ENCODE measurements around the gene CUL4A.

The CUL4A gene

GRCh38 chr13:113205428-113205931 is 3.9 kb upstream of the CUL4A start:
- DNase-seq: no peak
- intact Hi-C loops (cut with DNase I): loop anchor here (5.0 to 10.0 kb wide), 2 partner anchors 163 to 289 kb away; partner anchors contain the start of gene DCUN1D2

DNA sequence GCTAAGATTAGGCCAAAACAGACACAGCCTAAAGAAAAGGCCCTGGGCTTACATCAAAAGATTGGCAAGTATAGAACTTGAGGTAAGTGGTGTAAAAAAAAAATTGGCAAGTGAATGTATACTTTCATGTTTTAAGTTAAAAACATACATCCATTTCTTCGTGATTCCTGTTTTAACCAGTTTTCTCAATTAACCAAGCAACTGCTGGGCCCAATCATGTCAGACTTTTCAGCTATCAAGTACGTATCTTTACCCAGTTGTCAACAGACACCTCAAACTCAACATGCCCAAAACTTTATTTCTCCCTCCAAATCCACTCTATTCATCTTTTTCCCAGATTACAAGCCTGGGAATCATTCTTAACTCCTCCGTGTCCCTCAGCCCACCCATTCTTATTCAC is 2.0 kb upstream of the CUL4A start:
- no peak for DNase-seq
- intact Hi-C loops (cut with DNase I): loop anchor here (5.0 to 10.0 kb wide), 2 partner anchors 165 to 287 kb away; partner anchors contain the start of gene DCUN1D2

- peak in 2 of 10 donors; percentile 74 to 87 for DNase-seq
- intact Hi-C loops (cut with DNase I): loop anchor here (2.0 to 10.0 kb wide), 3 partner anchors 89 to 287 kb away; partner anchors contain the start of genes DCUN1D2 and LAMP1
Observed at GRCh38 chr13:113207890-113208420, 1.5 kb upstream of the CUL4A start.

GRCh38 chr13:113208421-113209335 is 735 bp upstream of the CUL4A start, which contains the start of gene PCID2:
Gene PCID2, minus strand, starts transcription at chr13:113208669. Its CDS starts 35 bp downstream, at chr13:113208634.
- intact Hi-C loops (cut with DNase I): loop anchor here (2.0 to 10.0 kb wide), 3 partner anchors 88 to 286 kb away; partner anchors contain the start of genes DCUN1D2 and LAMP1

DNA sequence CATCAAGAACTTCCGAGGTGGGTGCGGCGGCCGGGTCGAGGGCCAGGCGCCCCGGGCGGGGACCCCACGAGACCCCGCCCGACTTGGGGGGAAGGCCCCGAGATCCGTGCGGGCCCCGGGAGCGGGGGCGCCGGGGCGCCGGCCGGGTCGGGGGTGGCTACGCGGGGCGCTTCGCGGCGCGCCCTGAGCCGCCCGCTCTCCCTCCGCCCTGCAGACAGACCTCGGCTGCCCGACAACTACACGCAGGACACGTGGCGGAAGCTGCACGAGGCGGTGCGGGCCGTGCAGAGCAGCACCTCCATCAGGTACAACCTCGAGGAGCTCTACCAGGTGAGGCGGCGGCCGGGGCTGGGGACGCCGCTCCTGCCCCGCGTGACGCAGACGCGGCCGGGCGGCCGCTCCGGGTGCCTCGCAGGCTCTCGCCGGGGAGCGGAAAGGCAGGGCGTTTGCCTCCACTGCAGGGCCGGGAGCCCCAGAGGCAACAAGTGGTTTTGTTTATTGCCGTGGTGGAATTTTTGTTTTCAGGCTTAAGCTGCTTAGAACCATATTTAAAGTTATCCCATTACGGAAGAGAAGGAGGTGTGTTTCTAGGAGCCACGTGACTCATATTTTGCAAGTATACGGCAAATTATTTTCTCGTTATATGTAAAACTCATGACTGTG is 477 bp downstream of the CUL4A start:
- intact Hi-C loops (cut with DNase I): loop anchor here (2.0 to 10.0 kb wide), 4 partner anchors 57 to 285 kb away; partner anchors contain the start of genes DCUN1D2 and LAMP1
- peak in 7 of 10 donors; percentile 32 to 92 (median 55) for DNase-seq

More at GRCh38 chr13:113208421-113209335, 735 bp upstream of the CUL4A start, which contains the start of gene PCID2:
- DNase-seq: peak; percentile 81 to 98 (median 88)

DNA sequence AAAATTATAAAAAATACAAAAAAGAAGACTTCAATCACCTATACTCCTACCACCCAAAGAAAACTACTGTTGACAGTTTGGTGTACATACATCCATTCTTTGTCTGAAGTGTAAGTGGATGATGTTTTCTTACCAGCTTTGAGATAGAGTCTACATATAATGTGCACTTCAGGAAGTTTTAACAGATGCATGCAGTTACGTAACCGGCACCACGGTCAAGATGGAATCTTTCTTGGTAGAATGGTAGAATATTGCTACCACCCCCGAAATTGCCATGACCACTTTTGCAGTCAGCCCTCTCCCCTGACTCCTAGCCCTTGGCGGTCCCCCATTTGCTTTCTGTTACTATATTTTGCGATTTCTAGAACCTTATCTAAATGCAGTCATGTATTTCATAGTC is 1.4 kb downstream of the CUL4A start:
- no peak for DNase-seq
- intact Hi-C loops (cut with DNase I): loop anchor here (2.0 kb wide), 1 partner anchor 58 kb away; no protein-coding TSS in a partner anchor

DNA sequence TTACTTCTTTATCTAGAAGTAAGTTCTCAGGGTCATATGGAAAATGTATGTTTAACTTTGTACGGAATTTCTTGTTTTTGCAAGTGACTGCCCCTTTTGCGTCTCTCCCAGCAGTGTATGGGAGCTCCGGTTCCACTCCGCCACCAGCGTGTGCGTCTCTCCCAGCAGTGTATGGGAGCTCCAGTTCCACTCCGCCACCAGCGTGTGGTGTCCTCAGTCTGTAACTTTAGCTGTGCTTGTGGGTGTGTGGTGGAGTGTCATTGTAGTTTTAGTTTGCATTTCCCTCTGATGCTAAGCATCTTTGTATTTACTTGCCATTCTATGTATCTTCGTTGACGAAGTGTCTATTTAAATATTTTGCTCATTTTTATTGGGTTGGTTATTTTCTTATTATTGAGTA is 2.4 kb downstream of the CUL4A start:
- DNase-seq: no peak
- intact Hi-C loops (cut with DNase I): loop anchor here (2.0 kb wide), 1 partner anchor 59 kb away; no protein-coding TSS in a partner anchor

- intact Hi-C loops (cut with DNase I): no loop called here
- no peak for DNase-seq
Observed at GRCh38 chr13:113216254-113217048, 7.0 kb downstream of the CUL4A start.

DNA sequence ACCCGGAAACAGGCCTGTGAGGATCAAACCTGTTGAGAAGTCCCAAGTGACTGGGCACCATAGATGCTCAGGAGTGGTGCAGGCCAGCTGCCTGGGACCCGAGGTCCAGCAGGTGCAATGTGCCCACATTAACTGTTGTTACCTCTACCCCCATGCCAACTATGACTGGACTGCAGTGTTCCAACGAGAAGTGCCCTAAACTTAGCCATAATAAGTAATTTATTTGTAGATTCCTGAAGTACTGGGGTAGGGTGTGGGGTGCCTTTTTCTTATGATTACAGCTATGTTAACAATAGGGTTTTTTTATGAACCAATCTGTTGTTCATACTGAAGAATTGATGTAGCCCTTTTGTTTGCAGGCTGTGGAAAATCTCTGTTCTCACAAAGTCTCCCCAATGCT is 9.2 kb downstream of the CUL4A start:
- DNase-seq: no peak
- intact Hi-C loops (cut with DNase I): no loop called here

GRCh38 chr13:113219256-113219940 is 10.0 kb downstream of the CUL4A start:
- intact Hi-C loops (cut with DNase I): no loop called here
- DNase-seq: no peak

GRCh38 chr13:113220141-113220598 is 10.8 kb downstream of the CUL4A start:
- no peak for DNase-seq
- intact Hi-C loops (cut with DNase I): no loop called here

GRCh38 chr13:113220877-113221276 is 11.5 kb downstream of the CUL4A start:
- intact Hi-C loops (cut with DNase I): no loop called here
- DNase-seq: no peak

GRCh38 chr13:113223070-113223469 is 13.7 kb downstream of the CUL4A start:
- no peak for DNase-seq
- intact Hi-C loops (cut with DNase I): no loop called here

- DNase-seq: no peak
- intact Hi-C loops (cut with DNase I): no loop called here
Observed at GRCh38 chr13:113224486-113224885, 15.1 kb downstream of the CUL4A start.

DNA sequence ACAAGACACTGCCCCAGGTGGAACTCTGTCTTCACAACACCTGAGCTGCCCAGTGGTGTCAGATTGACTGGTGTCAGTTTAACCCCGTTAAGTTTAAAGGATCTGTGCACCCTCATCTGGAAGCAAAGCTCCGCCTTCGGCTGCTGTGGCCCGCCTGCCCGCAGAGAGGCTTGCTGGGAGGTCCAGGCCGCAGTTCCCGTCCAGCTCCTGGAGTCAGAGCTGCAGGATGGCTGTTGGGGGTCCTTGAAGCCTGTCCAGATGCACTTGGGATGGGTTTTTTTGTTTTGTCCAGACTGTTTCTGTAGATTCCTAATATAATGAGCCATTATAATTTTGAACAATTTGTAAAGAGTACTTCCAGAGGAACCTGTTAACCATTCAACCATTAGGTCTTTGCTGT is 16.1 kb downstream of the CUL4A start:
- intact Hi-C loops (cut with DNase I): no loop called here
- DNase-seq: no peak

- intact Hi-C loops (cut with DNase I): no loop called here
- no peak for DNase-seq
Observed at GRCh38 chr13:113226873-113227450, 17.5 kb downstream of the CUL4A start.

GRCh38 chr13:113229161-113229560 is 19.7 kb downstream of the CUL4A start:
- DNase-seq: no peak
- intact Hi-C loops (cut with DNase I): no loop called here

DNA sequence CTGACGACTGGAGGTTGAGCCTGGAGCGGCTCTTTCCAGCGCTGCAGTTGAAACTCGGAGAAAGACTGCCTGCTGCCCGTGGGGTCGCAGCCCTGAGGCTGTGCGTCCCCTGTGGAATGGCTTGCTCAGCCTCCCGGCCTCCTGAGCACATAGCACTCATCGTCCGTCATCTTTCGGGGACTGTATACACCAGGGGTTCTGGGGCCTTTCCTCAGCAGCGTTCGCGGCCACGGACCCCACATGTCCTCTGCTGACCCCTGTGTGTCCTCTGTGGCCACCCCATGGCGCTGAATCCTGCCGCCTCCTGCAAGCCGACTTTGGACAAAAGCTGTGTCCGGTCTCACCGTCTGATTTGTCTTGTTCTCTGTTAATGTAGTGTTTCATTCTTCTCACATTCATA is 20.4 kb downstream of the CUL4A start:
- no peak for DNase-seq
- intact Hi-C loops (cut with DNase I): no loop called here
